HepG2 (cell line): Measurements from ENCODE around the gene BAG5. TPM values are rescaled to one million over a fixed set of nuclear protein-coding genes. Genes with fewer than 3 reads are reported as not detected.
A peak's percentile ranks its signal among the peaks of the same experiment; 100 is the strongest.

Source experiments
- ARNTL ChIP-seq: sonication (generic); formaldehyde crosslinking; IDR thresholded peaks from 2 replicates; pipeline ENCODE4 v1.4.0; 2020; ENCODE audit warnings: mild to moderate bottlenecking, missing genetic modification reagents
- CEBPG ChIP-seq: IDR thresholded peaks from 2 replicates; pipeline ENCODE4 v1.6.1; 2016
- ELF3 ChIP-seq: IDR thresholded peaks from 2 replicates; pipeline ENCODE4 v1.6.1; 2016; ENCODE audit warnings: missing genetic modification reagents, missing compliant biosample characterization
- HOXA3 ChIP-seq: sonication (generic); formaldehyde crosslinking; IDR thresholded peaks from 2 replicates; pipeline ENCODE4 v1.5.0; 2020; ENCODE audit warnings: missing genetic modification reagents
- KIAA2018 ChIP-seq: sonication (generic); formaldehyde crosslinking; IDR thresholded peaks from 2 replicates; pipeline ENCODE4 v1.5.0; 2020; ENCODE audit warnings: mild to moderate bottlenecking, missing genetic modification reagents, borderline replicate concordance
- MLX ChIP-seq: IDR thresholded peaks from 2 replicates; pipeline ENCODE4 v1.6.1; 2016
- MTA1 ChIP-seq: sonication (generic); formaldehyde crosslinking; IDR thresholded peaks from 2 replicates; pipeline ENCODE4 v1.4.0; 2020; ENCODE audit warnings: missing genetic modification reagents, mild to moderate bottlenecking, borderline replicate concordance
- PAF1 ChIP-seq: IDR thresholded peaks from 2 replicates; pipeline ENCODE4 v1.6.1; 2016; ENCODE audit warnings: missing genetic modification reagents, missing compliant biosample characterization
- PRDM10 ChIP-seq: sonication (generic); formaldehyde crosslinking; IDR thresholded peaks from 2 replicates; pipeline ENCODE4 v1.4.0; 2020; ENCODE audit warnings: low read depth, missing genetic modification reagents
- RFX1 ChIP-seq: fragments of 450-650 bp; IDR thresholded peaks from 2 replicates; pipeline ENCODE4 v1.6.1; 2017
- SP4 ChIP-seq: sonication (generic); formaldehyde crosslinking; IDR thresholded peaks from 2 replicates; pipeline ENCODE4 v1.8.1; 2023; ENCODE audit warnings: mild to moderate bottlenecking, missing genetic modification reagents
- ZEB1 ChIP-seq: IDR thresholded peaks from 2 replicates; pipeline ENCODE4 v1.6.1; 2012; ENCODE audit warnings: mild to moderate bottlenecking, low read depth, inconsistent platforms; ENCODE audit not compliant: insufficient replicate concordance
- ZFP1 ChIP-seq: IDR thresholded peaks from 2 replicates; pipeline ENCODE4 v1.6.1; 2016
- ZNF274 ChIP-seq: sonication (generic); formaldehyde crosslinking; IDR thresholded peaks from 2 replicates; pipeline ENCODE4 v1.5.1; 2020; ENCODE audit warnings: mild to moderate bottlenecking, missing genetic modification reagents
- ZNF567 ChIP-seq: sonication (generic); formaldehyde crosslinking; IDR thresholded peaks from 2 replicates; pipeline ENCODE4 v1.8.1; 2023; ENCODE audit warnings: mild to moderate bottlenecking, missing genetic modification reagents, borderline replicate concordance
- ZNF788 ChIP-seq: sonication (generic); formaldehyde crosslinking; IDR thresholded peaks from 2 replicates; pipeline ENCODE4 v1.5.0; 2020; ENCODE audit warnings: mild to moderate bottlenecking, missing genetic modification reagents, borderline replicate concordance
- polyA plus RNA-seq, 8 experiments: library from polyadenylated mRNA; depleted of rRNA in 3 of 8; stranded (reverse) in 7 of 8; unstranded in 1 of 8; fragments of >200 nt; fragmentation: Illumina TruSeq in 4 of 8; extraction: Trizol in 4 of 8; gene quantifications; 2 replicates each; pipeline versions ENCODE4 v1.2.1 to v1.2.3, GENCODE V29; 2011 to 2016; ENCODE audit warnings: low read depth in 4 of 8, missing spikeins in 1 of 8, mixed read lengths in 1 of 8; ENCODE audit not compliant: insufficient read depth in 1 of 8
- total RNA-seq, 5 experiments: library from RNA; depleted of rRNA; stranded (reverse); fragments of >200 nt; fragmentation: Illumina TruSeq; extraction: Trizol; gene quantifications; 2 replicates each; pipeline ENCODE4 v1.2.3, GENCODE V29; 2016; ENCODE audit warnings: low read depth in 1 of 5

Gene BAG5
- total and polyA plus RNA-seq, 2 of the 13 experiments (the other 11 are each of a cell fraction or from before 2014, with no cell fraction given) = 3.5 to 21.0 TPM

GRCh38 chr14:103526247-103526913, 36.1 kb downstream of the BAG5 start (continued):
- TF ChIP-seq PRDM10 (CRISPR knock-in tag) (no peak), ZEB1 (peak; percentile 65), ZNF567 (no peak), ARNTL (CRISPR knock-in tag) (peak; percentile 98), MLX (peak; percentile 73; the same call in 1 of the 2 replicates), KIAA2018 (CRISPR knock-in tag) (no peak), PAF1 (CRISPR knock-in tag) (no peak), ZNF788 (no peak), ELF3 (CRISPR knock-in tag) (peak; percentile 39; the same call in 1 of the 2 replicates), ZFP1 (CRISPR knock-in tag) (no peak), ZNF274 (CRISPR knock-in tag) (0 out of 2 replicates have a peak, but pooled peaks have one; percentile 21), MTA1 (CRISPR knock-in tag) (no peak), RFX1 (no peak), CEBPG (CRISPR knock-in tag) (no peak), HOXA3 (CRISPR knock-in tag) (peak; percentile 33; the same call in 1 of the 2 replicates), SP4 (CRISPR knock-in tag) (no peak; the same call in 1 of the 2 replicates)
